ENCODE data around the gene FOXP1.

FOXP1 gene

GRCh38 chr3:71152039-71152891, 431.3 kb downstream of the FOXP1 start:
- H3K27me3 ChIP-seq (ENCODE audit: insufficient read depth, low read length) = no peaks in the 10 kb centered on the region
- H3K79me2 ChIP-seq (ENCODE audit: control insufficient read depth, insufficient read depth, low read length, unreplicated experiment) = no peaks in the 10 kb centered on the region
- H3K36me3 ChIP-seq (ENCODE audit: insufficient read depth, low read length) = no peaks in the 10 kb centered on the region
- no peaks in the 10 kb centered on the region for H3K4me1 ChIP-seq (ENCODE audit: control insufficient read depth, insufficient read depth, low read length, unreplicated experiment)
- no peak overlapping the region for H3K27ac ChIP-seq (ENCODE audit: low read depth, low read length)
- no peak overlapping the region for H2AFZ ChIP-seq (ENCODE audit: low read length, unreplicated experiment)
- H3K4me3 ChIP-seq (ENCODE audit: low read depth, low read length) = no peak overlapping the region

GRCh38 chr3:71149959-71150954, 433.3 kb downstream of the FOXP1 start:
- Histone ChIP-seq H3K27ac (ENCODE audit: low read depth, low read length) (no peak overlapping the region), H3K4me1 (ENCODE audit: control insufficient read depth, insufficient read depth, low read length, unreplicated experiment) (no peaks in the 10 kb centered on the region), H3K4me3 (ENCODE audit: low read depth, low read length) (no peak overlapping the region)

GRCh38 chr3:71148455-71149060, 435.0 kb downstream of the FOXP1 start:
- Histone ChIP-seq H3K79me2 (ENCODE audit: control insufficient read depth, insufficient read depth, low read length, unreplicated experiment) (no peaks in the 10 kb centered on the region), H3K27me3 (ENCODE audit: insufficient read depth, low read length) (no peaks in the 10 kb centered on the region), H3K4me3 (ENCODE audit: low read depth, low read length) (no peak overlapping the region), H3K4me1 (ENCODE audit: control insufficient read depth, insufficient read depth, low read length, unreplicated experiment) (no peaks in the 10 kb centered on the region), H2AFZ (ENCODE audit: low read length, unreplicated experiment) (no peak overlapping the region), H3K36me3 (ENCODE audit: insufficient read depth, low read length) (no peaks in the 10 kb centered on the region), H3K27ac (ENCODE audit: low read depth, low read length) (no peak overlapping the region)

More at GRCh38 chr3:71149959-71150954, 433.3 kb downstream of the FOXP1 start:
- H3K79me2 ChIP-seq (ENCODE audit: control insufficient read depth, insufficient read depth, low read length, unreplicated experiment) = no peaks in the 10 kb centered on the region
- no peak overlapping the region for H2AFZ ChIP-seq (ENCODE audit: low read length, unreplicated experiment)
- H3K36me3 ChIP-seq (ENCODE audit: insufficient read depth, low read length) = no peaks in the 10 kb centered on the region
- H3K27me3 ChIP-seq (ENCODE audit: insufficient read depth, low read length) = no peaks in the 10 kb centered on the region

- H3K27ac ChIP-seq (ENCODE audit: low read depth, low read length) = no peak overlapping the region
- no peak overlapping the region for H2AFZ ChIP-seq (ENCODE audit: low read length, unreplicated experiment)
- H3K4me1 ChIP-seq (ENCODE audit: control insufficient read depth, insufficient read depth, low read length, unreplicated experiment) = no peaks in the 10 kb centered on the region
- H3K4me3 ChIP-seq (ENCODE audit: low read depth, low read length) = no peak overlapping the region
- H3K36me3 ChIP-seq (ENCODE audit: insufficient read depth, low read length) = no peaks in the 10 kb centered on the region
- H3K27me3 ChIP-seq (ENCODE audit: insufficient read depth, low read length) = no peaks in the 10 kb centered on the region
- no peaks in the 10 kb centered on the region for H3K79me2 ChIP-seq (ENCODE audit: control insufficient read depth, insufficient read depth, low read length, unreplicated experiment)
Measured at GRCh38 chr3:71146673-71147072, 436.9 kb downstream of the FOXP1 start.

GRCh38 chr3:71145954-71146353, 437.6 kb downstream of the FOXP1 start:
- H3K27me3 ChIP-seq (ENCODE audit: insufficient read depth, low read length) = no peaks in the 10 kb centered on the region
- no peak overlapping the region for H3K27ac ChIP-seq (ENCODE audit: low read depth, low read length)
- H3K4me3 ChIP-seq (ENCODE audit: low read depth, low read length) = no peak overlapping the region
- no peaks in the 10 kb centered on the region for H3K4me1 ChIP-seq (ENCODE audit: control insufficient read depth, insufficient read depth, low read length, unreplicated experiment)
- H3K79me2 ChIP-seq (ENCODE audit: control insufficient read depth, insufficient read depth, low read length, unreplicated experiment) = no peaks in the 10 kb centered on the region
- H3K36me3 ChIP-seq (ENCODE audit: insufficient read depth, low read length) = no peaks in the 10 kb centered on the region
- no peak overlapping the region for H2AFZ ChIP-seq (ENCODE audit: low read length, unreplicated experiment)

GRCh38 chr3:71144525-71145253, 438.8 kb downstream of the FOXP1 start:
- Histone ChIP-seq H3K4me1 (ENCODE audit: control insufficient read depth, insufficient read depth, low read length, unreplicated experiment) (no peaks in the 10 kb centered on the region), H3K27me3 (ENCODE audit: insufficient read depth, low read length) (no peaks in the 10 kb centered on the region), H3K79me2 (ENCODE audit: control insufficient read depth, insufficient read depth, low read length, unreplicated experiment) (no peaks in the 10 kb centered on the region), H3K4me3 (ENCODE audit: low read depth, low read length) (no peak overlapping the region), H2AFZ (ENCODE audit: low read length, unreplicated experiment) (no peak overlapping the region), H3K27ac (ENCODE audit: low read depth, low read length) (no peak overlapping the region), H3K36me3 (ENCODE audit: insufficient read depth, low read length) (no peaks in the 10 kb centered on the region)

GRCh38 chr3:71143493-71143892, 440.0 kb downstream of the FOXP1 start:
- no peak overlapping the region for H3K4me3 ChIP-seq (ENCODE audit: low read depth, low read length)
- H3K36me3 ChIP-seq (ENCODE audit: insufficient read depth, low read length) = no peaks in the 10 kb centered on the region
- no peaks in the 10 kb centered on the region for H3K4me1 ChIP-seq (ENCODE audit: control insufficient read depth, insufficient read depth, low read length, unreplicated experiment)
- no peaks in the 10 kb centered on the region for H3K79me2 ChIP-seq (ENCODE audit: control insufficient read depth, insufficient read depth, low read length, unreplicated experiment)
- H3K27me3 ChIP-seq (ENCODE audit: insufficient read depth, low read length) = no peaks in the 10 kb centered on the region
- H2AFZ ChIP-seq (ENCODE audit: low read length, unreplicated experiment) = no peak overlapping the region
- H3K27ac ChIP-seq (ENCODE audit: low read depth, low read length) = no peak overlapping the region

GRCh38 chr3:71142441-71143161, 440.9 kb downstream of the FOXP1 start:
- no peak overlapping the region for H2AFZ ChIP-seq (ENCODE audit: low read length, unreplicated experiment)
- H3K27me3 ChIP-seq (ENCODE audit: insufficient read depth, low read length) = no peaks in the 10 kb centered on the region
- H3K27ac ChIP-seq (ENCODE audit: low read depth, low read length) = no peak overlapping the region
- no peaks in the 10 kb centered on the region for H3K36me3 ChIP-seq (ENCODE audit: insufficient read depth, low read length)
- no peak overlapping the region for H3K4me3 ChIP-seq (ENCODE audit: low read depth, low read length)
- no peaks in the 10 kb centered on the region for H3K4me1 ChIP-seq (ENCODE audit: control insufficient read depth, insufficient read depth, low read length, unreplicated experiment)
- H3K79me2 ChIP-seq (ENCODE audit: control insufficient read depth, insufficient read depth, low read length, unreplicated experiment) = no peaks in the 10 kb centered on the region

GRCh38 chr3:71140477-71140876, 443.1 kb downstream of the FOXP1 start:
- no peaks in the 10 kb centered on the region for H3K36me3 ChIP-seq (ENCODE audit: insufficient read depth, low read length)
- H3K79me2 ChIP-seq (ENCODE audit: control insufficient read depth, insufficient read depth, low read length, unreplicated experiment) = no peaks in the 10 kb centered on the region
- H3K27me3 ChIP-seq (ENCODE audit: insufficient read depth, low read length) = no peaks in the 10 kb centered on the region
- no peak overlapping the region for H3K4me3 ChIP-seq (ENCODE audit: low read depth, low read length)
- H2AFZ ChIP-seq (ENCODE audit: low read length, unreplicated experiment) = no peak overlapping the region
- H3K4me1 ChIP-seq (ENCODE audit: control insufficient read depth, insufficient read depth, low read length, unreplicated experiment) = no peaks in the 10 kb centered on the region
- H3K27ac ChIP-seq (ENCODE audit: low read depth, low read length) = no peak overlapping the region
